GM12878 (cell line): ENCODE results near the gene ACADVL.

Experiments used
- BMI1 ChIP-seq: fragments of 450-650 bp; IDR thresholded peaks from 2 replicates; pipeline ENCODE4 v1.6.1; 2016; ENCODE audit warnings: mild to moderate bottlenecking, moderate library complexity, borderline replicate concordance
- HDAC2 ChIP-seq: fragments of 200-600 bp; sonication (generic); IDR thresholded peaks from 2 replicates; pipeline ENCODE4 v1.6.1; 2017
- LARP7 ChIP-seq: fragments of 450-650 bp; IDR thresholded peaks from 2 replicates; pipeline ENCODE4 v1.6.1; 2017; ENCODE audit warnings: mild to moderate bottlenecking
- MYC ChIP-seq: IDR thresholded peaks from 2 replicates; pipeline ENCODE4 v1.6.1; 2011; ENCODE audit warnings: mild to moderate bottlenecking, low read length, moderate library complexity, inconsistent platforms; ENCODE audit not compliant: insufficient read depth, insufficient replicate concordance, insufficient read length, severe bottlenecking
- NFXL1 ChIP-seq: fragments of 450-650 bp; IDR thresholded peaks from 2 replicates; pipeline ENCODE4 v1.6.1; 2017; ENCODE audit warnings: antibody characterized with exemption, mild to moderate bottlenecking, borderline replicate concordance
- POLR2AphosphoS5 ChIP-seq: IDR thresholded peaks from 2 replicates; pipeline ENCODE4 v1.6.1; 2011; ENCODE audit warnings: mild to moderate bottlenecking, low read length, inconsistent platforms
- RBBP5 ChIP-seq: fragments of 200-600 bp; sonication (generic); conservative IDR thresholded peaks from 2 replicates; pipeline ENCODE4 v1.6.1; 2016
- SIN3A ChIP-seq: IDR thresholded peaks from 2 replicates; pipeline ENCODE4 v1.6.1; 2012; ENCODE audit warnings: low read depth, low read length, improper control_type of control experiment
- SP1 ChIP-seq: IDR thresholded peaks from one replicate; pipeline ENCODE4 v1.6.1; 2011; ENCODE audit warnings: low read depth, low read length
- STAT3 ChIP-seq: IDR thresholded peaks from 2 replicates; pipeline ENCODE4 v1.6.1; 2011; ENCODE audit warnings: low read depth, low read length, improper control_type of control experiment
- ZSCAN29 ChIP-seq: fragments of 450-650 bp; IDR thresholded peaks from 2 replicates; pipeline ENCODE4 v1.6.1; 2017; ENCODE audit warnings: mild to moderate bottlenecking, moderate library complexity
- TF ChIP-seq, protein P1 (sequence below), 3 experiments: IDR thresholded peaks in 2 of 3; conservative IDR thresholded peaks in 1 of 3; 2 replicates each; pipeline ENCODE4 v1.5.1; 2011; ENCODE audit warnings: low read depth in 3 of 3, low read length in 3 of 3, mild to moderate bottlenecking in 3 of 3, control low read depth in 2 of 3, moderate library complexity in 2 of 3, inconsistent platforms in 1 of 3, mixed read lengths in 1 of 3; ENCODE audit not compliant: control insufficient read depth in 2 of 3, insufficient read depth in 1 of 3; ENCODE audit errors: extremely low read depth in 1 of 3
- TF ChIP-seq, protein P2 (sequence below): IDR thresholded peaks from 2 replicates; pipeline ENCODE4 v1.6.1; 2011; ENCODE audit warnings: borderline replicate concordance, low read depth, mild to moderate bottlenecking, moderate library complexity, mixed read lengths, low read length; ENCODE audit not compliant: insufficient read depth; ENCODE audit errors: extremely low read length
- TF ChIP-seq, protein P3 (sequence below): IDR thresholded peaks from 2 replicates; pipeline ENCODE4 v1.6.1; 2012; ENCODE audit warnings: low read depth, low read length, improper control_type of control experiment

DNA sequence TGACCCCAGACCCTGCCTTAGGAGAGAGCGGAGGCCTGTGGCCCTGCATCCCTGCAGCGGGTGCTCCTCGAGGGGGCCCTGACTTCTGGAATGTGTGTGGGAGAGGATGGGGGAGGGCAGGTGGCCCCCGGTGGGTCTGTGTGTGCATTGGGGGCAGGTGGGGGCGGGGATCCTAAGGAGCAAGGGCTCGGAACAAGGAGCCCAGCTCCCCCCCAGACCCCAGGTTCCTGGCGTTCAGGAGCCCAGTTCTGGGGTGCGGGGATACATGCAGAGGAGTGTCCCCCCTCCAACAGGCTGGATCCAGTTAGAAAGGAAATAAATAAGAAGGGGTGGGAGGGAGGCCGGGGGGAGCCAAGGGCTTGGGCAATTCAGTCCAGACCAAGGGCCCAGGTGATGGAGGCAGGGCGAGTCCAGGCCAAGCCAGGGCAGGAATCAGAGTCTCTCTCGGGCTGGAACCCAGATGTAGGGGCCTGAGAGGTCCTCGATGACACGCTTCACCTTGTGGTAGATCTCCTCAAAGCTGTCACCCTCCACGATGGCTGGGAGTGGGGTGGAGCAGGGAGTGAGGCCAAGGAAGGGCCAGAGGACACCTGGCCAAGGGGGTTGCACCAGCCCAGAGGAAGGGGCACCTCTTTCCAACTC lies 29.3 kb upstream of the ACADVL start:
- no peak for TF ChIP-seq BMI1
- TF ChIP-seq POLR2AphosphoS5: no peak
- TF ChIP-seq, protein P1, sequence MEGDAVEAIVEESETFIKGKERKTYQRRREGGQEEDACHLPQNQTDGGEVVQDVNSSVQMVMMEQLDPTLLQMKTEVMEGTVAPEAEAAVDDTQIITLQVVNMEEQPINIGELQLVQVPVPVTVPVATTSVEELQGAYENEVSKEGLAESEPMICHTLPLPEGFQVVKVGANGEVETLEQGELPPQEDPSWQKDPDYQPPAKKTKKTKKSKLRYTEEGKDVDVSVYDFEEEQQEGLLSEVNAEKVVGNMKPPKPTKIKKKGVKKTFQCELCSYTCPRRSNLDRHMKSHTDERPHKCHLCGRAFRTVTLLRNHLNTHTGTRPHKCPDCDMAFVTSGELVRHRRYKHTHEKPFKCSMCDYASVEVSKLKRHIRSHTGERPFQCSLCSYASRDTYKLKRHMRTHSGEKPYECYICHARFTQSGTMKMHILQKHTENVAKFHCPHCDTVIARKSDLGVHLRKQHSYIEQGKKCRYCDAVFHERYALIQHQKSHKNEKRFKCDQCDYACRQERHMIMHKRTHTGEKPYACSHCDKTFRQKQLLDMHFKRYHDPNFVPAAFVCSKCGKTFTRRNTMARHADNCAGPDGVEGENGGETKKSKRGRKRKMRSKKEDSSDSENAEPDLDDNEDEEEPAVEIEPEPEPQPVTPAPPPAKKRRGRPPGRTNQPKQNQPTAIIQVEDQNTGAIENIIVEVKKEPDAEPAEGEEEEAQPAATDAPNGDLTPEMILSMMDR (IDR thresholded peaks at IDR 0.05 in 2 of 3, conservative IDR thresholded peaks at IDR 0.05 in 1 of 3; ENCODE audit: control insufficient read depth in 2 of 3, extremely low read depth in 1 of 3, insufficient read depth in 1 of 3, low read depth in 3 of 3, low read length in 3 of 3): no peak
- no peak for TF ChIP-seq LARP7
- no peak for TF ChIP-seq ZSCAN29
- no peak for TF ChIP-seq HDAC2
- no peak for TF ChIP-seq SP1
- TF ChIP-seq MYC: no peak
- TF ChIP-seq RBBP5: no peak
- no peak for TF ChIP-seq NFXL1
- TF ChIP-seq, protein P2, sequence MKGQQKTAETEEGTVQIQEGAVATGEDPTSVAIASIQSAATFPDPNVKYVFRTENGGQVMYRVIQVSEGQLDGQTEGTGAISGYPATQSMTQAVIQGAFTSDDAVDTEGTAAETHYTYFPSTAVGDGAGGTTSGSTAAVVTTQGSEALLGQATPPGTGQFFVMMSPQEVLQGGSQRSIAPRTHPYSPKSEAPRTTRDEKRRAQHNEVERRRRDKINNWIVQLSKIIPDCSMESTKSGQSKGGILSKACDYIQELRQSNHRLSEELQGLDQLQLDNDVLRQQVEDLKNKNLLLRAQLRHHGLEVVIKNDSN: no peak
- TF ChIP-seq, protein P3, sequence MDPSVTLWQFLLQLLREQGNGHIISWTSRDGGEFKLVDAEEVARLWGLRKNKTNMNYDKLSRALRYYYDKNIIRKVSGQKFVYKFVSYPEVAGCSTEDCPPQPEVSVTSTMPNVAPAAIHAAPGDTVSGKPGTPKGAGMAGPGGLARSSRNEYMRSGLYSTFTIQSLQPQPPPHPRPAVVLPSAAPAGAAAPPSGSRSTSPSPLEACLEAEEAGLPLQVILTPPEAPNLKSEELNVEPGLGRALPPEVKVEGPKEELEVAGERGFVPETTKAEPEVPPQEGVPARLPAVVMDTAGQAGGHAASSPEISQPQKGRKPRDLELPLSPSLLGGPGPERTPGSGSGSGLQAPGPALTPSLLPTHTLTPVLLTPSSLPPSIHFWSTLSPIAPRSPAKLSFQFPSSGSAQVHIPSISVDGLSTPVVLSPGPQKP: no peak
- no peak for TF ChIP-seq SIN3A
- no peak for TF ChIP-seq STAT3
